NT2/D1 (cell line): ENCODE measurements around the gene TERB1.

ENCODE experiments used
- SUZ12 ChIP-seq: IDR thresholded peaks from 2 replicates; pipeline ENCODE4 v1.6.1; 2011; ENCODE audit not compliant: insufficient read length, insufficient read depth; ENCODE audit errors: extremely low read depth
- ZNF274 ChIP-seq: IDR thresholded peaks from 2 replicates; pipeline ENCODE4 v1.6.1; 2011; ENCODE audit warnings: mild to moderate bottlenecking, low read depth, low read length

DNA sequence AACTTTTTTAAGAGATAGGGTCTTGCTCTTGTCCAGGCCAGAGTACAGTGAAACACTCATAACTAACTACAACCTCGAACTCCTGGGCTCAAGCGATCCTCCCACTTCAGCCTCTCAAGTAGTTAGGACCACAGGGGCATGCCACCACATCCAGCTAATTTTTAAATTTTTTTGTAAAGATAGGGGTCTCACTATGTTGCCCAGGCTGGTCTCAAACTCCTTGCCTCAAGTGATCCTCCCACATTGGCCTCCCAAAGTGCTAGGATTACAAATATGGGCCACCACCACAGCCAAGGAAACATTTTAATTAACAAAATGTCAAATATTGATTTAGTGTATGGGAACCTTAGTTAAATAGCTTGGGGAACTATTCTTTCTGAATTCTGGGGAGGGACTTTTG, 47.2 kb downstream of the TERB1 start:
- no peak for TF ChIP-seq SUZ12
- TF ChIP-seq ZNF274 = no peak
